HG02870 (cell line): ENCODE results near the gene CSH1.
"Not testable (repeated sequence)": the region's sequence is repeated elsewhere in the genome, so short reads cannot be mapped to it uniquely, and the experiment has no call there.

Experiments used
- ATAC-seq: cut with Tn5 transposase; IDR thresholded peaks from one replicate; pipeline ENCODE4 v1.9.1; 2021; ENCODE audit warnings: mild to moderate bottlenecking, moderate library complexity; ENCODE audit not compliant: unreplicated experiment

CSH1 gene

GRCh38 chr17:63928966-63929695 lies 32.8 kb upstream of the CSH1 start:
- no peak for ATAC-seq

GRCh38 chr17:63928172-63928666 lies 31.8 kb upstream of the CSH1 start:
- ATAC-seq = no peak

GRCh38 chr17:63927464-63928171 lies 31.2 kb upstream of the CSH1 start:
- ATAC-seq = no peak

- no peak for ATAC-seq
These were observed 29.8 kb upstream of the CSH1 start for GRCh38 chr17:63926164-63926563.

- ATAC-seq = no peak
These were observed 29.2 kb upstream of the CSH1 start for GRCh38 chr17:63925615-63926014.

DNA sequence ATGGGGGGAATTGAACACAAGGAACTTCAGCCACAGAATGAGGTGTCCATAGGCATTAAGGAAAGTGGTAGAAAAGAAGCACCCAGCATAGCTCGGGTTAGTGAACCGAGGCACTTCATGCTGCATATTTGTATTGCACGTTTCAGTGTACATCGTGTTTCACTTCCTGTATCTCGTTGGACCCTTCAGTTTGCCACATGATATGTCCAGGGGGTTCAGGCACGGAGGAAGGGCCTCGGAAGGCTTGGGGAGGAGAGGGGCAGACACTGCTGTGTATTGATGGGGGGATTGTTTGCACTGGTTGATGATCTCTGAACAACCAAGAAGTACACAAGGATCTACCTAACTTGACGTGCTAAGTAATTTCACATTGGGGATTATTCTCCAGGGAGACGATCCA lies 26.0 kb upstream of the CSH1 start:
- ATAC-seq = not testable (repeated sequence)

- not testable (repeated sequence) for ATAC-seq
These were observed 24.4 kb upstream of the CSH1 start for GRCh38 chr17:63920779-63921178.

DNA sequence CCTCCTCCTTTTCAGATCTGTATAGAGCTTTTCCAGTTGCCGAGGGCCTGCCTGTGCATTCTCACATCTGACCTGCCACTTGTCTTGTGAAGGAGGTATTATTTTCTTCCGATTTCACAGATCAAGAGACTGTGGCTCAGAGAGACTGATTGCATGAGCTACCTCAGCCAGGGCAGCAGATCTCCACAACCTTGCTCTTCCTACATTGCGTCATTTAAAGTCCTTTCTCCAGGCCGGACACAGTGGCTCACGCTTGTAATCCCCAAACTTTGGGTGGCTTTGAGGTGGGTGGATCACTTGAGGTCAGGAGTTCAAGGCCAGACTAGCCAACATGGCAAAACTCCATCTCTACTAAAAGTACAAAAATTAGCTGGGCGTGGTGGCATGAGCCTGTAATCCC lies 23.7 kb upstream of the CSH1 start:
- not testable (repeated sequence) for ATAC-seq

GRCh38 chr17:63919311-63919723 lies 22.9 kb upstream of the CSH1 start:
- no peak for ATAC-seq

GRCh38 chr17:63918789-63919305 lies 22.5 kb upstream of the CSH1 start, which contains the start of gene GH1:
TSS of gene GH1 (minus strand) at chr17:63918839. CDS start at chr17:63918776, 63 bp downstream.
- ATAC-seq = not testable (repeated sequence)

DNA sequence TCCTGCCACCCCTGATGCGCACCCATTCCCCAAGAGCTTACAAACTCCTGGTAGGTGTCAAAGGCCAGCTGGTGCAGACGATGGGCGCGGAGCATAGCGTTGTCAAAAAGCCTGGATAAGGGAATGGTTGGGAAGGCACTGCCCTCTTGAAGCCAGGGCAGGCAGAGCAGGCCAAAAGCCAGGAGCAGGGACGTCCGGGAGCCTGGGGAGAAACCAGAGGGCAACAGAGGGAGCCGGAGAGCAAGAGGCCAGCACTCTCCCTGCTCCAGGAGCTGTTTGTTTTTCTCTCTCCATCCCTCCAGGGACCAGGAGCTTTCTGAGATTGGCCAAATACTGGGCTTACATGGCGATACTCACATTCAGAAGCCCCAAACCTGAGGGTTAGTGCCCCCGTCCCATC lies 21.9 kb upstream of the CSH1 start:
- ATAC-seq = no peak

DNA sequence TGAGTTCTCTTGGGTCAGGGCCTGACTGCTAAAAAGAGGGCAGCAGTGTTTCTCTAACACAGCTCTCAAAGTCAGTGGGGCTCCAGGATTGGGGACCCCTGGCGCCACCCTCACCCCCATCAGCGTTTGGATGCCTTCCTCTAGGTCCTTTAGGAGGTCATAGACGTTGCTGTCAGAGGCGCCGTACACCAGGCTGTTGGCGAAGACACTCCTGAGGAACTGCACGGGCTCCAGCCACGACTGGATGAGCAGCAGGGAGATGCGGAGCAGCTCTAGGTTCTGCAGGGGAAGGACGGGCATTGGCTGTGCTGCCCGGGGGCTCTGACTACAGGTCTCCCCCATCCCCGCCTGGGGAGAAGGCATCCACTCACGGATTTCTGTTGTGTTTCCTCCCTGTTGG lies 21.3 kb upstream of the CSH1 start:
- ATAC-seq = no peak

DNA sequence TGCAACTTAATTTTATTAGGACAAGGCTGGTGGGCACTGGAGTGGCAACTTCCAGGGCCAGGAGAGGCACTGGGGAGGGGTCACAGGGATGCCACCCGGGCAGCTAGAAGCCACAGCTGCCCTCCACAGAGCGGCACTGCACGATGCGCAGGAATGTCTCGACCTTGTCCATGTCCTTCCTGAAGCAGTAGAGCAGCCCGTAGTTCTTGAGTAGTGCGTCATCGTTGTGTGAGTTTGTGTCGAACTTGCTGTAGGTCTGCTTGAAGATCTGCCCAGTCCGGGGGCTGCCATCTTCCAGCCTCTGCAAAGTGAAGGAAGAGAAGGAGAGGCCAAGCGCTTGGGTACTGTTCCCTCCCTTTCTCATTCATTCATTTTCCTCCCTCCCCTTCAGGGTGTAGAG lies 20.8 kb upstream of the CSH1 start:
- not testable (repeated sequence) for ATAC-seq

DNA sequence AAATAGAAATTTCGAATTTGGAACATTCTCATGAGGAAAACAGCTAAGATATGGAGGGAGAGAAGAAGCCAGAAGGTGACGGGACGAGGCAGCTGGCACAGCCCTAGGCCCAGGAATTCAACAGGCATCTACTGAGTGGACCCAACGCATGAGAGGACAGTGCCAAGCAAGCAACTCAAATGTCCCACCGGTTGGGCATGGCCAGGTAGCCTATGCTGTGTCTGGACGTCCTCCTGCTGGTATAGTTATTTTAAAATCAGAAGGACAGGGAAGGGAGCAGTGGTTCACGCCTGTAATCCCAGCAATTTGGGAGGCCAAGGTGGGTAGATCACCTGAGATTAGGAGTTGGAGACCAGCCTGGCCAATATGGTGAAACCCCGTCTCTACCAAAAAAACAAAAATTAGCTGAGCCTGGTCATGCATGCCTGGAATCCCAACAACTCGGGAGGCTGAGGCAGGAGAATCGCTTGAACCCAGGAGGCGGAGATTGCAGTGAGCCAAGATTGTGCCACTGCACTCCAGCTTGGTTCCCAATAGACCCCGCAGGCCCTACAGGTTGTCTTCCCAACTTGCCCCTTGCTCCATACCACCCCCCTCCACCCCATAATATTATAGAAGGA lies 20.3 kb upstream of the CSH1 start:
- no peak for ATAC-seq

- ATAC-seq = not testable (repeated sequence)
These were observed 19.4 kb upstream of the CSH1 start for GRCh38 chr17:63915753-63916152.

- ATAC-seq = no peak
These were observed 18.1 kb upstream of the CSH1 start for GRCh38 chr17:63914471-63914870.

- no peak for ATAC-seq
These were observed 15.3 kb upstream of the CSH1 start for GRCh38 chr17:63911657-63912100.

- ATAC-seq = no peak
These were observed 14.8 kb upstream of the CSH1 start, which contains the start of gene CSHL1 for GRCh38 chr17:63911041-63911635. TSS of gene CSHL1 (minus strand) at chr17:63911258. CDS start at chr17:63911196, 62 bp downstream.

GRCh38 chr17:63910096-63910495 lies 13.7 kb upstream of the CSH1 start:
- ATAC-seq = no peak

DNA sequence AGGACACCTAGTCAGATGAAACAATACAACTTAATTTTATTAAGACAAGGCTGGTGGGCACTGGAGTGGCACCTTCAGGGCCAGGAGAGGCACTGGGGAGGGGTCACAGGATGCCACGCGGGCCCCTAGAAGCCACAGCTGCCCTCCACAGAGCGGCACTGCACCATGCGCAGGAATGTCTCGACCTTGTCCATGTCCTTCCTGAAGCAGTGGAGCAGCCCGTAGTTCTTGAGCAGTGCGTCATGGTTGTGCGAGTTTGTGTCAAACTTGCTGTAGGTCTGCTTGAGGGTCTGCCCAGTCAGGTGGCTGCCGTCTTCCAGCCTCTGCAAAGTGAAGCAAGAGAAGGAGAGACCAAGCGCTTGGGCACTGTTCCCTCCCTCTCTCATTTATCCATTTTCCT lies 13.2 kb upstream of the CSH1 start:
- not testable (repeated sequence) for ATAC-seq
